ENCODE measurements around the gene RAP1GAP. TPM values are rescaled to one million over a fixed set of nuclear protein-coding genes. Genes with fewer than 3 reads are reported as not detected.

The RAP1GAP gene
- total RNA-seq, 2 experiments from 2014 or later = 0.17 to 0.32 TPM

DNA sequence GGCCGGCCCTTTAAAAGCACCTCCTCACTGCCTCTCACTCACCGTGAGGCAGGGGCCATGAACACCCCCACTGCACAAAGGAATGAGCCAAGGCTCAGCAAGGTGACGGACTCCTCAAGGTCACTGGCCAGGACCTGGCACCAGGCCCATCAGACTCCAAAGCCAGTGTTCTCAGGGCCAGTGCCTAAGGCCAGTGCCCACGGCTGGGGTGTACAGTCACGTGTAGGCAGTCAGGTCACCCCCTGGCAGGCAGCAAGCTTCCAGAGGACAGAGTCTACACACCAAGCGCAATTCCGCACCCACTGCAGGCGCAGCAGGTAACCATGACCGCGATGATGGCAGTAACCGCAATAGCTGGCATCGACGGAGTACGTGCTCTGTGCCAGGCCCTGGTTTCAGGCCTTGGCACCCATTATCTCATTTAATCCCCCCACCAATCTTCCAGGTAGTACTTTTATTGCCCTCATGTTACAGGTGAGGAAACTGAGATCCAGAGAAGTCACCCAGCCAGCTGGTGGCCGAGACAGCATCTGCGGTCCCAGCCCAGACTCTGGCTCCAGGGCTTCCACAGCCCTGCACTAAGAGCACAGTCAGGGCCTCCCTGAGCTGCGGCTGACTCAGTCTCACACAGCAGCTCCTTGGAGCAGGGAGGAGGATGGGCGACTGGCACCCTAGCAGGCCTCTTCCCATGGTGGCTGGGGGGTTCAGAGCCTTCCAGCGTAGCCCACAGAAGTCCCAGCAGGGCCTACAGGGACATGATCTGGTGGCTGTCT is 27.0 kb downstream of the RAP1GAP start:
- ChIA-PET CTCF (no interaction called here), POLR2A (no interaction called here)
- H3K27ac Mint-ChIP-seq = no peak overlapping the region
- DNase-seq = no peak
- H3K4me1 Mint-ChIP-seq = no peaks in the 10 kb centered on the region
- no peaks in the 10 kb centered on the region for H3K27me3 Mint-ChIP-seq
- no peaks in the 10 kb centered on the region for H3K9me3 Mint-ChIP-seq
- no peaks in the 10 kb centered on the region for H3K36me3 Mint-ChIP-seq (ENCODE audit: low read depth)
- no peak overlapping the region for H3K4me3 Mint-ChIP-seq

DNA sequence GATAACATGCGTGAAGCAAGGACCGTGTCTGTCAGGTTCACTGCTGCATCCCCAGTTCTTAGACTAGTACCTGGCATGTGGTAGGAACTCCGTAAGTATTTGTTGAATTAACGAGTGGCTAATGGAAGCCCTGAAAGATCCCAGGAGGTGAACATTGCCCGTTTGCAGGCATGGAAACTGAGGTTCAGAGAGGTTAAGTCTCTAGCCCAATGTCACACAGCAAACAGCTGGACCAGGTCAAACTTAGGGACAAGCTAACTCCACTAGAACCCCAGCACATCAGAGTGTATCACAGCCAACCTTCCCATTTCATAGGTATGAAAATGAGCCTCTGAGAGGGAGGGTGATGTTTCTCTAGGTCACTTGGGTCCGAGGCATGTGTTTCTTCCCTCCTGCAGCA is 27.6 kb downstream of the RAP1GAP start:
- Mint-ChIP-seq H3K27ac (no peak overlapping the region), H3K9me3 (no peaks in the 10 kb centered on the region), H3K27me3 (no peaks in the 10 kb centered on the region), H3K4me3 (no peak overlapping the region), H3K4me1 (no peaks in the 10 kb centered on the region), H3K36me3 (ENCODE audit: low read depth) (no peaks in the 10 kb centered on the region)
- no peak for DNase-seq
- CTCF ChIA-PET = interaction anchor here (1.1 kb wide), 1 partner anchor 19 kb away, joined by 3 read pairs; no protein-coding TSS in a partner anchor
- POLR2A ChIA-PET = no interaction called here

DNA sequence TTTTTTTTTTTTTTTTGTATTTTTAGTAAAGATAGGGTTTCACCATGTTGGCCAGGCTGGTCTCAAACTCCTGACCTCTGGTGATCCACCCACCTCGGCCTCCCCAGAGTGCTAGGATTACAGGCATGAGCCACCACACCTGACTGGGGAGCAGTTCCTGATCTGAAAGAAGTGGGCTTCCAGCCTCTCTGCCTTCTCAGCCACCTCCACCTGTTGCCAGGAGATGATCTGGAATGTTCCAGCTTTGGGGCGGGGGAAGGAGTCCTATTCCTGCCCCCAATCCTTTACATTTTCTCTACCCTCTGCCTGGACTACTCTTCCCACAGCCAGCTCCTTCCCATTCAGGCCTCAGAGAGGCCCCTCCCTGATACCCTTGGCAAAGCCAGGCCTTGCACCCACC is 28.1 kb downstream of the RAP1GAP start:
- no peak overlapping the region for H3K27ac Mint-ChIP-seq
- ChIA-PET CTCF (interaction anchor here (1.1 kb wide), 1 partner anchor 18 kb away, joined by 3 read pairs; no protein-coding TSS in a partner anchor), POLR2A (no interaction called here)
- H3K36me3 Mint-ChIP-seq (ENCODE audit: low read depth) = no peaks in the 10 kb centered on the region
- H3K9me3 Mint-ChIP-seq = no peaks in the 10 kb centered on the region
- no peak for DNase-seq
- H3K4me3 Mint-ChIP-seq = no peak overlapping the region
- H3K4me1 Mint-ChIP-seq = no peaks in the 10 kb centered on the region
- H3K27me3 Mint-ChIP-seq = no peaks in the 10 kb centered on the region

DNA sequence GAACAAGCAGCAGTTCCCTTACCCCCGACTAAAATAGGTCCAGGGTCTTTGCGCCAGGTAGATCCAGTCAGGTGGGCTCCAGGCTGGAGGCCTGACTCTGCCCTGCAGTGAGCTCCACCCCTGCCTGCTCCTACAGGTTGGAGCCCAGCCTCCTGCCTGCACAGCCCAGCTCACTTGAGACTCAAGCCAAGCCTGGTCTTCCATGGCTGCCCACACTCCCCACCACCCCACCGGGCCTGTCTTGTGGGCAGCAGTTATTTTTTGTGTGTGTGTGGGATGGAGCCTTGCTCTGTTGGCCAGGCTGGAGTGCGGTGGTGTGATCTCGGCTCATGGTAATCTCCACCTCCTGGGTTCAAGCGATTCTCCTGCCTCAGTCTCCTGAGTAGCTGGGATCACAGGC is 28.5 kb downstream of the RAP1GAP start:
- no peaks in the 10 kb centered on the region for H3K4me1 Mint-ChIP-seq
- H3K9me3 Mint-ChIP-seq = no peaks in the 10 kb centered on the region
- no peak overlapping the region for H3K27ac Mint-ChIP-seq
- DNase-seq = no peak
- no peak overlapping the region for H3K4me3 Mint-ChIP-seq
- H3K27me3 Mint-ChIP-seq = no peaks in the 10 kb centered on the region
- CTCF ChIA-PET = interaction anchor here (1.1 kb wide), 1 partner anchor 18 kb away, joined by 3 read pairs; no protein-coding TSS in a partner anchor
- POLR2A ChIA-PET = no interaction called here
- H3K36me3 Mint-ChIP-seq (ENCODE audit: low read depth) = no peaks in the 10 kb centered on the region

DNA sequence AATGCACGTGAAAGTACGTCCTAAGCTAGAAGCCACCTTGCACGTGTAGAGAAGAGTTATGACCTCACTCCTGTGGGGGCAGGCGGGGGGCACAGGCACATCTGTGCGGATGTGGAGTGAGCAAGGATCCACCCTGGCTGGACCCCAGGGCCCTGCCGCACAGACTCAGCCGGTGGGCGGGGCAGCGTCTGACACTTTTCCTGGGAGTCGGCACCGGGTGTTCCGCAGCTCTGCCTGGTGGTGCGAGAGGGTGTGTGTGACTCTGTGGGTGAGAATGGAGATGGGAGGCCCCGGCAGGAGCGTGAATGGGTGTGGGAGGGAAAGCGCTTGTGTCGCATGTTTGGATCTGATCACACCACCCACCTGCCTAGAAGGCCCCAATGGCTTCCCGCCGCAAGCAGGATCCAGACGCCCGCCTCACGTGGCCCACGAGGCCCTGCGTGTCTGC is 29.5 kb downstream of the RAP1GAP start:
- H3K9me3 Mint-ChIP-seq = no peaks in the 10 kb centered on the region

DNA sequence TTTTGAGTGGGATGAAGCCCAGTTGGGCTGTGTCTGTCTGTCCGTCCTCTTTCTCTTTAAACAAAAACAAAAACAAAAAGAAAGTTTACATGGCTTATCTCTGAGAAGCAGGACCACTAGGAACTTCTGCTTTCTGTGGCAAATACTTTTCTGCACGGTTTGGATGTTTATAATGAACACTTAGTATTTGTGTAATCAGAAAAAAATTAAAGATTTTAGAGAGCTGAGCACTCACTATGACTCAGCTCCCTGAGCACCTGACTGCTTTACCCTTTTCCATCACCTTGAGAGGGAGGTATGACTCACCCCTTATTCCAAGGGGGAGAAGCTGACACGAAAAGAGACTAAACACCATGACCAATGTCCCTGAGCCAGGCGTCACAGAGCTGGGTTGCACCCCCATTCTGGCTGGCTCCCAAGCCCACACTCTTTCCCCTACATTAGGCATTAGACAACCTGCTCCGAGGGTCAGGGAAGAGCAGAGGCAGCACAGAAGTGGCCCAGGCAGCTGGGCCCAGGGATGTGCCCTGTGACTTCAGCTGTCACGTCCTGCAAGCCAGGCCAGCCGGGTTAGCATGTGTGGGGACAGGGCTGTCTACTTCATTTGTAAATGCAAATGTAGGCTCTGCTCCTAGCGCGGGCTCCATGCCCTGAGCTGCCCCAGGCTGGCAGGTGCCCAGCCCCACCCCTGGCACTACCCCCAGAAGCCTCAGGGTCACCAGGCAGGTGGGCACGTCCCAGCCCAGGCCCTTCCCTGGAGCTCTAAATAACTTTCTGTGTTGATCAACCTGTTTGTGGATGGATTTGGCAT is 30.4 kb downstream of the RAP1GAP start:
- ChIA-PET CTCF (no interaction called here), POLR2A (no interaction called here)
- H3K27me3 Mint-ChIP-seq = no peaks in the 10 kb centered on the region
- H3K27ac Mint-ChIP-seq = no peak overlapping the region
- no peaks in the 10 kb centered on the region for H3K4me1 Mint-ChIP-seq
- no peaks in the 10 kb centered on the region for H3K9me3 Mint-ChIP-seq
- H3K4me3 Mint-ChIP-seq = no peak overlapping the region
- DNase-seq = no peak
- no peaks in the 10 kb centered on the region for H3K36me3 Mint-ChIP-seq (ENCODE audit: low read depth)

More for the DNA sequence above, 29.5 kb downstream of the RAP1GAP start:
- DNase-seq = no peak
- Mint-ChIP-seq H3K27me3 (no peaks in the 10 kb centered on the region), H3K27ac (no peak overlapping the region), H3K4me3 (no peak overlapping the region), H3K4me1 (no peaks in the 10 kb centered on the region), H3K36me3 (ENCODE audit: low read depth) (no peaks in the 10 kb centered on the region)
- ChIA-PET CTCF (no interaction called here), POLR2A (no interaction called here)

DNA sequence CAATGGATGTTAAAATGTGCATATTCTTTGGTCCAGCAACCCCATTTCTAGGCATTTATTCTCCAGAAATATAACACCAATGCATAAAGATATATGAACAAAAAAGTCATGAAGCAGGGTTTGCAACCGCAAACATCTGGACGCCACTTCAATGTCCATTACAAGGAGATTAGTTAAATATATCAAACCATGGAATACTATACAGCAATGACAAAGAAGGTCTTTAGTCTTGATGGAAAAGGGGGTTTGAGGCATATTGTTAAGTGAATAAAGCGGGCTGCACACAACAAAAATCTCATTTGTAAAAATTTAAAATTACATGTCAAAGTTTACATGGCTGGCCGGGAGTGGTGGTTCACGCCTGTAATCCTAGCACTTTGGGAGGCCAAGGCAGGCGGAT is 31.6 kb downstream of the RAP1GAP start:
- ChIA-PET POLR2A (no interaction called here), CTCF (interaction anchor here (0.7 kb wide), 1 partner anchor 405 kb away, joined by 3 read pairs; no protein-coding TSS in a partner anchor)
- Mint-ChIP-seq H3K27ac (no peak overlapping the region), H3K9me3 (no peaks in the 10 kb centered on the region), H3K4me1 (no peaks in the 10 kb centered on the region), H3K4me3 (no peak overlapping the region), H3K36me3 (ENCODE audit: low read depth) (no peaks in the 10 kb centered on the region), H3K27me3 (no peaks in the 10 kb centered on the region)
- DNase-seq = no peak

DNA sequence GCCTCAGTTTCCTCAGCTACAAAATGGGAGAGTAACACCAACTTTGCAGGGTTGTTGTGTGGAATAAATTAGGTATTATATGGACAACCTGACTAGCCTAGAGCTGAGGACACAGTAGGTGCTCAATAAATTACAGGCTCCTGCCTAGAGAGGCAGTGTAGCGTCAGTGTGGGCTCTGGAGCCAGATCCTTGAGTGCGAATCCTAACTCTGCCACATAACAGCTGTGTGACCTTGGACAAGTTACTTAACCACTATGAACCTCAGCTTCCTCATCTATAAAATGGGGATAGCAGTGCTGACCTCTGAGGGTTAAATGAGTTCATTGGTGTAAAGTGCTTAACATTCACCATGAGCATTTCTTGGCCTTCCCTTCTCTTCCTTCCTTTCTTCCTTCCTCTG is 33.1 kb downstream of the RAP1GAP start:
- Mint-ChIP-seq H3K4me1 (no peaks in the 10 kb centered on the region), H3K27ac (no peak overlapping the region), H3K9me3 (no peaks in the 10 kb centered on the region), H3K36me3 (ENCODE audit: low read depth) (no peaks in the 10 kb centered on the region), H3K4me3 (no peak overlapping the region), H3K27me3 (no peaks in the 10 kb centered on the region)
- ChIA-PET CTCF (no interaction called here), POLR2A (no interaction called here)
- no peak for DNase-seq

DNA sequence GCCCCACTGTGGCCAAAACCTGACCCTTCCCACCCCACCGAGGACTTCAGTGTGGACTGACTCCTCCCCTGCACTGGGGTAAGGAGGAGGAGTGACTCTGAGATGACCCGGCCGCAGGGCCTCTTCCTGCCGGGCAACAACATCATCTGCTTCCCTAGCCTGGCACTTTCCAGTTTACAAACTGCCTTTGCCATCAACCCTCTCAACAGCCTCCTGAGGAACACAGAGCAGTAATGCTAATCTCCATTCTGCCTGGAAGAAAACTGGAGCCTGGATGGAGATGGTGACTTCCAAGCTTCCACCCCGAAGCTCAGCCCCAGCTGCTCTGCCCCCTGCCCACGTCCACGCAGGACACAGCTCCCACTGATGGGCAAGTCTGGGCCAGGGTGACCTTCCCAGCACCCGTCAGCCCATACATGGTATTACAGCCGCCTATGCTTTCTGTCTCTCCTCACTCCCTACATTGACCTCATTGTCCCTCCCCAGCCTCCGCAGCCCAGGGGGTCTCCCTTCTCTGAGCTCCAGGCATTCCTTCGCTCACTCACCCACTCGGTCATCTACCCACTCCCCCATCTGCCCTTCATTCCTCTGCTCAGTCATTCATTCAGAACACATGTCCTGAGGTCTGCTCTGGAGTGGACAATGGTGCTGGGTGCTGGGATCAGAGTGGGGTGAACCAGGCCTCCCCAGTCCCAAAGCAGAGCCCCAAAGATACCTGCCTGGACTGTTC is 34.2 kb downstream of the RAP1GAP start:
- CTCF ChIA-PET = no interaction called here
- H3K4me1 Mint-ChIP-seq = no peaks in the 10 kb centered on the region
- peaks cover 4% of the 10 kb centered on the region for H3K27me3 Mint-ChIP-seq
- no peak overlapping the region for H3K4me3 Mint-ChIP-seq
- H3K9me3 Mint-ChIP-seq = no peaks in the 10 kb centered on the region
- no peaks in the 10 kb centered on the region for H3K36me3 Mint-ChIP-seq (ENCODE audit: low read depth)
- POLR2A ChIA-PET = no interaction called here
- DNase-seq = no peak
- no peak overlapping the region for H3K27ac Mint-ChIP-seq

DNA sequence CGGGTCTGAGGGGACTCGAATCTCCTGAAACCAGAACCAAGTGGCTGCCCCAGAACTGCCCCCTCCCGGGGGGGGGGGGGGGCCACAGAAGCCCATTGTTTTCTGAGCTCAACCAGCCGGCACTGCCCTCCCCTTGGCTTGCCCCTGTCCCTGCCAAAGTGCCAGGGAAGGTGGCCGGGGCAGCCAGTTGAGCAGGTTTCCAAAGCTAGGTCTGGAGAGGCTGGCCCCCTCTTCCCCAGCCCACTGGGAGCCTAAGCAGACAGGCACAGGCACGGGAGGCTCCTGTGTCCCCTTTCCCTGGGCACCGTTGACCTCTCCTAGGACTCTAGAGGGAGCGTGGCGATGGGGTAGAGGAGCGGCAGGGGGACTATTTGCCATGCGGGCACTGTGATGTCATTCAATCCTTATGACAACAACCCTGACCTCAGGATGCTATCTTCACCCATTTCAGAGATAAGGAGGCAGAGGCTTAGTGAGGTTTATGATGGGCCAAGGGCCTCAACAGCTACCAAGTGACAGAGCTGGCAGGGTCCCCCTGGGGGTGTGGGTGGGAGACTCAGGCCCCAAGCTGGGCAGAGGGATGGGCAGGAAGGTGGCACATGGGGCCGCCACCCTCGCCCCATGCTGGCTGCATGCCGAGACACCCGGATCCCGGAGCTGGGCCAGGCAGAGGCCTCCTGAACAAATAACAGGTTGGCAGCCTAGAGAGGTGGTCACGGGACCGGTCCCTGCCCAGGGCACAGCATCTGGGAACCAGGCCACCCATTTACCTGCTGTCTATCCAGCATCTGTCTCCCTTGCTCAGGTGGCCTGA is 35.0 kb downstream of the RAP1GAP start:
- H3K36me3 Mint-ChIP-seq (ENCODE audit: low read depth) = no peaks in the 10 kb centered on the region
- peaks cover 8% of the 10 kb centered on the region for H3K27me3 Mint-ChIP-seq
- no peak overlapping the region for H3K4me3 Mint-ChIP-seq
- H3K27ac Mint-ChIP-seq = no peak overlapping the region
- H3K9me3 Mint-ChIP-seq = no peaks in the 10 kb centered on the region
- CTCF ChIA-PET = no interaction called here
- POLR2A ChIA-PET = no interaction called here
- DNase-seq = no peak
- H3K4me1 Mint-ChIP-seq = no peaks in the 10 kb centered on the region

DNA sequence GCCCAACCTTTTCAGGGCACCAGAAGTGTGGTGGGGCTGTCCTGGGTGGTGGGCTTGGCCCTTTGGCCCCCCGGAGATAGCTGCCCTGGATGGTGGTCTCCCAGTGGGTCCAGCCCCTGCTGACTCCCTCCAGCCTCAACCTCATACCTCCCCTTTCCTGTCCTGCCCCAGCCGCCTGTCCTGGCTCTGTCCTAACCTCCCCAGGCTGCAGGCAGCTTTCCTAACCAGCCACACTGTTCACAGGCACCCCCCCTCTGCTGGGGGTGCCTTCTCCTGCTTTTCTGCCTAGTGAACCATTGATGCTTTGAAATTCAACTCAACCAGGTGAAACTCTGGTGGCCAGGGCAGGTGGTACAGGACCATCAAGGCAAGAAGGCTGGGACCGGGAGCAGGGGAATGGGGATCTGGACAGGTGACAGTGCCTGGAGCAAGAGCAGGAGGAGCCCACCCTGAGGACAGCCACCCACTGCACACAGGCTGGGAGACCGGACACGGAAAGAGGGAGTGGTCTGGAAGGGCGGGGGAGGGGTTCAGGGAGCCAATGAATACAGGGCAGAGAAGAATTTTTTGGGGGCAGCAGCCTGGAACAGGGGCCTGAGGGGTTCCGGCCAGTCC is 35.9 kb downstream of the RAP1GAP start:
- DNase-seq = no peak
- H3K27me3 Mint-ChIP-seq = peaks cover 10% of the 10 kb centered on the region
- H3K4me1 Mint-ChIP-seq = no peaks in the 10 kb centered on the region
- H3K9me3 Mint-ChIP-seq = no peaks in the 10 kb centered on the region
- H3K4me3 Mint-ChIP-seq = no peak overlapping the region
- no peak overlapping the region for H3K27ac Mint-ChIP-seq
- ChIA-PET POLR2A (no interaction called here), CTCF (no interaction called here)
- H3K36me3 Mint-ChIP-seq (ENCODE audit: low read depth) = no peaks in the 10 kb centered on the region
